Testis (tissue), 2 donors: Measurements from ENCODE around the gene SPACA7.

Experiments
- CTCF ChIP-seq, 3 experiments: fragments of 450-650 bp in 2 of 3; fragments of 200-600 bp in 1 of 3; sonication (generic) in 1 of 3; IDR thresholded peaks; one replicate each; pipeline ENCODE4 v1.5.1; 2016 to 2019; ENCODE audit warnings: antibody characterized with exemption in 3 of 3, mild to moderate bottlenecking in 2 of 3, moderate library complexity in 1 of 3
- POLR2A ChIP-seq: fragments of 450-650 bp; IDR thresholded peaks from one replicate; pipeline ENCODE4 v1.6.1; 2017; ENCODE audit warnings: antibody characterized with exemption, mild to moderate bottlenecking, moderate library complexity

GRCh38 chr13:112345826-112346172 is 30.4 kb upstream of the SPACA7 start:
- TF ChIP-seq CTCF (IDR thresholded peaks at IDR 0.05), result no peak
- TF ChIP-seq POLR2A, result no peak
